HG03280 (cell line): ENCODE measurements around the gene LRP2.
"Not testable (repeated sequence)": the region's sequence is repeated elsewhere in the genome, so short reads cannot be mapped to it uniquely, and the experiment has no call there.

ENCODE experiments used
- ATAC-seq: cut with Tn5 transposase; IDR thresholded peaks from one replicate; pipeline ENCODE4 v1.9.1; 2021; ENCODE audit warnings: mild to moderate bottlenecking, moderate library complexity; ENCODE audit not compliant: unreplicated experiment

Gene LRP2

GRCh38 chr2:169178804-169179390 lies 183.4 kb downstream of the LRP2 start:
- ATAC-seq, result no peak

- ATAC-seq, result no peak
These were observed 184.0 kb downstream of the LRP2 start for GRCh38 chr2:169178364-169178763.

- no peak for ATAC-seq
These were observed 187.2 kb downstream of the LRP2 start for GRCh38 chr2:169175112-169175511.

- ATAC-seq, result no peak
These were observed 188.5 kb downstream of the LRP2 start for GRCh38 chr2:169173876-169174275.

GRCh38 chr2:169172914-169173313 lies 189.4 kb downstream of the LRP2 start:
- ATAC-seq, result no peak

- ATAC-seq, result no peak
These were observed 190.1 kb downstream of the LRP2 start for GRCh38 chr2:169172151-169172735.

- ATAC-seq, result no peak
These were observed 196.5 kb downstream of the LRP2 start for GRCh38 chr2:169165791-169166190.

GRCh38 chr2:169164311-169164710 lies 198.0 kb downstream of the LRP2 start:
- no peak for ATAC-seq

- no peak for ATAC-seq
These were observed 199.7 kb downstream of the LRP2 start for GRCh38 chr2:169162613-169163012.

GRCh38 chr2:169160926-169161481 lies 201.3 kb downstream of the LRP2 start:
- no peak for ATAC-seq

- ATAC-seq, result no peak
These were observed 202.6 kb downstream of the LRP2 start for GRCh38 chr2:169159686-169160085.

- no peak for ATAC-seq
These were observed 203.5 kb downstream of the LRP2 start for GRCh38 chr2:169158874-169159273.

- no peak for ATAC-seq
These were observed 216.1 kb downstream of the LRP2 start for GRCh38 chr2:169146220-169146619.

GRCh38 chr2:169143998-169144397 lies 218.3 kb downstream of the LRP2 start:
- no peak for ATAC-seq

GRCh38 chr2:169141713-169142352 lies 220.5 kb downstream of the LRP2 start:
- ATAC-seq, result peak; percentile 57

- no peak for ATAC-seq
These were observed 222.2 kb downstream of the LRP2 start for GRCh38 chr2:169139993-169140767.

- ATAC-seq, result no peak
These were observed 223.2 kb downstream of the LRP2 start for GRCh38 chr2:169139145-169139544.

- ATAC-seq, result no peak
These were observed 224.4 kb downstream of the LRP2 start for GRCh38 chr2:169137924-169138323.

- ATAC-seq, result no peak
These were observed 225.3 kb downstream of the LRP2 start for GRCh38 chr2:169136885-169137534.

- not testable (repeated sequence) for ATAC-seq
These were observed 225.9 kb downstream of the LRP2 start for GRCh38 chr2:169136428-169136827.

GRCh38 chr2:169134272-169134671 lies 228.1 kb downstream of the LRP2 start:
- ATAC-seq, result not testable (repeated sequence)
